KBM-7 (cell line): ENCODE data around the gene EDNRB.
"Not testable (repeated sequence)": the region's sequence is repeated elsewhere in the genome, so short reads cannot be mapped to it uniquely, and the experiment has no call there.

ENCODE experiments used
- DNase-seq: peaks from one replicate; pipeline ENCODE4 v3.0.0-alpha.2; 2015
- in situ Hi-C: fragments of 300-500 bp; cut with MboI; formaldehyde crosslinking; loops from 2 replicates; pipeline ENCODE4 v1.14.3; 2020; ENCODE audit warnings: low sequenced_read_pairs, low pct_unique_long_range_greater_than_20kb, mixed read lengths

EDNRB gene

GRCh38 chr13:77859450-77859849 is 59.2 kb downstream of the EDNRB start:
- DNase-seq = peak; percentile 5
- in situ Hi-C loops = no loop called here

- in situ Hi-C loops = no loop called here
- DNase-seq = no peak
Observed at GRCh38 chr13:77857531-77858209, 61.0 kb downstream of the EDNRB start.

- no peak for DNase-seq
- in situ Hi-C loops = no loop called here
Observed at GRCh38 chr13:77853703-77854102, 64.9 kb downstream of the EDNRB start.

- DNase-seq, in situ Hi-C loops: not testable (repeated sequence)
Observed at GRCh38 chr13:77848050-77848449, 70.6 kb downstream of the EDNRB start.

- in situ Hi-C loops = no loop called here
- no peak for DNase-seq
Observed at GRCh38 chr13:77846173-77846572, 72.5 kb downstream of the EDNRB start.
